HG02870 (cell line): ENCODE data around the gene TNFRSF13B.
"Not testable (repeated sequence)": the region's sequence is repeated elsewhere in the genome, so short reads cannot be mapped to it uniquely, and the experiment has no call there.

Source experiments
- ATAC-seq: cut with Tn5 transposase; IDR thresholded peaks from one replicate; pipeline ENCODE4 v1.9.1; 2021; ENCODE audit warnings: mild to moderate bottlenecking, moderate library complexity; ENCODE audit not compliant: unreplicated experiment

The TNFRSF13B gene

DNA sequence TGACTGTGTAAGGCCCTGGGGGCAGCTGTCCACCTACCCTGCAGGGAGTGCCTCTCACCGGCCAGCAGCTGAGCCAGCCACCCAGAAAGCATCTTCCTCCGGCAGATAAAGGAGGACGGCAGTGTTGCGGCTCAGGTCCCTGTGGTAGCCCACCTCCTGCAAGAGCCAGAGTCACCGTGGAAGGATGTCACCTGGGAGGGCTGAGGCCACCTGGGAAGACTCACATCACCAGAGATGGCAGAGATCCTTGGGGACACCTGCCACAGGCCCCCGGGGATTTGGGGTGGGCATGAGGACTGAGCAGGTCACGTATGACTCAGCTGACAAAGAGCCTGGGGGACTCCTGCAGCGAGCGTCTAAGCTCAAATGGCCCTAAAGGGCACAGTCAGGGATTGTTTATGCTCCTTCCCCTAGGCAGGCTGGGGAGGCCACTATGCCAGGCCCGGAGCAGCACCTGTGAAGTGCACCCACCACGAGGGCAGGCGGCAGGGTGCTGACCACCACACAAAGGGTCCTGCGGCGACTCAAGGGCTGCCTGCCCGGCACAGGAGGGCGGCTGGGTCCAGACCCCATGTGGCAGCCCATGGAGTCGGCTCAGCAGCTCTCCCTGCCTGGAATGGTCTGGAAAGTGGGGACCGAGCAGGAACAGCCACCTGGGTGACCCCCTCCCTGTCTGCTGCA lies 44.1 kb downstream of the TNFRSF13B start:
- no peak for ATAC-seq

DNA sequence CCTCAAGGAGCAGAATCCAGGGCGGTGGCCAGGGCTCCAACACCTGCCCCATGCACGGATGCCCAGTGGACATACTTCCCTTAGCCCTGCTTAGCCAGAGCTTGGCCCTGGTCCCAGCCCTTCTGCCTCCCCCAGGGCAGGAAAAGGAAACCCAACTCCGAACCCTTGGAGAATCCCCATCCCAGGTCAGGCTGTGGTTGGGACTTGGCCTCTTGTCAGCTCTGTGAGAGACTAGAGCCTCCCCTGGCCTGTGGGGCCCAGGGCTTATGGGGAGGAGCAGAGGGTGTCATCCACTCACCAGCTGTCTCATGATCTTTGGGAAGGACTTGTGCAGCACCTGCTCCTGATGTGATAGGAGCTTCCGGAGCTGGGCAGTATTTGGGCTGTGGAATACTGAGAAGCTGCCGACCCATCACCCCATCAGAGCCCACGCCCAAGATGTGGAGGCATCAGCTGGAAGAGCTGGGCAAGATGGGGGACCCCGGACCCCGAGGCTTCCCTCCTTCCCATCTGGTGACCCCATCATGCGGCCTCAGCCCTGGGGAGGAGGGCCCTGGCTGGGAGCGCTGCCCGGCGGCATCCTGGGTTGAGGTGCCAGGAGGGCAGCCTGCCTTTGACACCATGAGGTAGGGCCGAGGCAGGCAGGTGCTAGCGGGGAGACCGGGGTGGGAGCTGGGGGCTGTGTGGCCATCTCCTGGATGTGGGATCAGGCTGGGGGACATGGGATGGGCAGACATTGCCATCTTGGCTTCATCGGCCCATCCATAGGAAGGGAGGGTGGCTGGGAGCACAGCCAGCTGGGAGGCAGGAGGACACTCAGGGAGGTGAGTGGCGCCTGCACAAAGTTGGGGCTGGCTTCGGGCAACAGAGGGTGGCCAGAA lies 45.1 kb downstream of the TNFRSF13B start:
- no peak for ATAC-seq

DNA sequence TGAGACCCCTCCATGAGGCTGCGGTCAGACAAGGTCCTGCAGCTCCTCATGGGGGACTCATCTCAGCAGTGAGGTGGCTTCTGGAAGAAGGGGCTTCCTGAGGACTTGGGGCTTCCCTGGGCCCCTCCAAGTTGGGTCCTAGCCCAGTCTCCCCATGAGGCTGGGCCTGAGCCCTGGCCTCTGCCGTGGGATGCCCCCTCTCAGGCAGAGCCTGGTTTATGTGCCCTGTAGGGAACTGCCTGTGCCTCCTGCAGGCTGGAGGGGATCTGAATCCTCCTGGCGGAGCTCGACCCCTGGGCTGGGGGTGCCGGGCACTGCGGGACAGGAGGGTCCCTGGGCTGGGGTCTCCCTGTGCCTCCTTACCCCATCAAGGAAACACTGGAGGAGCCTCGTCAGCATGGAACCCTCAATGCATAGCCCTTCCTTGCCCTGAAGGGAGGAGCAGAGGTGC lies 45.8 kb downstream of the TNFRSF13B start:
- ATAC-seq, result no peak

DNA sequence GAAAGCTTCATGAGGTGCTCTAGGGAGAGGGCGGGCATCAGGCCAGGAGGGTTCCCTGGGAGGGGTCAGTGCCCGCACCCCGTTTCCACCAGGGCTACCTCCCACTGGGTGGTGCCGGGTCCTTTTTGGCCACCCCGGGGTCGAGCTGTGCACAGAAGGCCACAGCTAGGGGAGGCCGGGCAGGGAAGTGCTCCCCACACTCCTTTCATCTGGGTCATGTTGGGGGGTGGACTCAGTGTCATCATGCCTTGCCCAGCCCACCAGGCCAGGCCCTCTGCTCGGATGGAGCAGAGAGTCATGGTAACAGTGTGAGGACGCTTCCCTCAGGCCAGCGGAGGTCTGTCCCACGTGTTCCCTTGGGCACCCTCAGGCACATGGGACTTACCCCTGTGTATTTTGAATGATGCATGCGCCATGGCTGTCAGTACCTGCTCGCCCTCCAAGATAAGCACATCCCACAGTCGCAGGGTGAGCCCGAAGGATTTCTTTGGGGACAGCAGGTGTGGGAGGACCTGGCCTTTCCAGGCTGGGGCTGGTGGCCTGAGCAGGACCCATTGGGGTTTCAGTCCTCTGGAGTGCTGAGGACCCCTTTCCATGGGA lies 46.4 kb downstream of the TNFRSF13B start:
- ATAC-seq, result no peak

DNA sequence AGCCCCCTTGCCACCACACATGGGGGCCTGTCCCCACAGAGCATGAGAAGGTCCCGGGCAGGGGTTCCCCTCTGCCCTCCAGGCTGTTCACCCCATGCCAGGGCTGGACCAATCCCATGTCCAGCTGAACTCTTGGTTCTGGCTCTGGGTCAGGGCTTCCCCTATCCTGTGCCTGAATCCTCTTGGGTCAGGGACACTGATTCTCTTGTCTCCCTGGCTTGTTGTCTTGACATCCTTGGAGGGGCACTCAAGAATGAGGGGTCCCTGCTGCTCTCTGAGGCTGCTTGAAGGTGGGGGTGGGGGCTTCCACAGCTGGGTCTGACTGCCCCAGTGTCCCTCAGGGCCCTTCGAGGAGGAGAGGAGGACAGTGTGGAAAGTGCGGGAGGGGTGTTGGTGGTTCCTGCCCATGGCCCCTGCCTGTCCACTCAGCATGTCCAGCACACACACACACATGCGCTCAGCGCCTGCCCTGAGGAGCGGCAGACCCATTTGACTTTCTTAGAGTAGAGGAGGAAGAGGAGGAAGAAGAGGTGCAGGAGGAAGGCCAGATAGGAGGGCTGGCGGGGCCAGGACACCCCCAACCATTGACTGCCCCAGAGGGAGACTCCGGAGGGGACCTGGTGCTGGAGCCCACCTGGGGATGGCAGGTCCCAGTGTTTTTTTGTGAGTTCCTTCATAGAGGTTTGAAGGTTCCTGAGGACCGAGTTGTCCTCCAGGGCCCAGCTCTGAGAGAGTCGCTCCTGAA lies 47.0 kb downstream of the TNFRSF13B start:
- no peak for ATAC-seq

DNA sequence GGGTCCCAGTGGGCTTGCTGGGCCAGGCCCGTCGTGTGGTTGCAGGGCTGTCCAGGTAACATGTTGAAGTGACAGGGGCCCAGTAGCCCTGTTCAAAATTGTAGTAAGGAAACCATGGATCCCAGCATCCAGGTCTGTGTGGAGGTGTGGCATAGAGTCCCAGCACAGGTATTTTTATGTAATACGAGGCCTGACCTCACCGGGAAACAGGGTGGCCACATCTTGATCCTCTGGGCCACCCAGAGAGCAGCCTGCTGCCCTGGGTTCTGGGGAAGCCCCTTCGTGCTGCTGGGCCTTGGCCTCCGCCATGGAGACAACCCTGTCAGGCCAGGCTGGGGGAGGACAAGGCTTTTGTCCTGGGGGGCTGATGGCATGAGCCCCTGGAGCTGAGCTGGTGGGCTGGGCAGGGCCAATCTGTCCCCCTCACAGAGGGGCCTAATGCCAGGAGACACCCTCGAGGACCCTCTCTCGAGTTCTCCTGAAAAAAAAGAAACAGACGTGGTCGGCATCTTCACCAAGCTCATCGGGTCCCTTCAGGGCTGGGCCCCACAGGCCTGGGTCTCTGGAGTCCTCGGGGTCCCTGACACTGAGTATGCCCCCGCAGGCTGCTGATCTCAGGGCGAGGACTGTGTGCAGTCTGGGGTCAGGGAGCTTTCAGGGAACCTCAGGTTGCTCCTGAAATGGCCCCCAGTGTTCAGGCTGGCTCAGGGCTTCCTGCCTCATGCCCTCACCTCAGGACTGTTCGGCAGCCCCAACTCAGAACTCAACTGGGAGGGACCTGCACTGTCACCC lies 47.8 kb downstream of the TNFRSF13B start:
- ATAC-seq, result no peak

DNA sequence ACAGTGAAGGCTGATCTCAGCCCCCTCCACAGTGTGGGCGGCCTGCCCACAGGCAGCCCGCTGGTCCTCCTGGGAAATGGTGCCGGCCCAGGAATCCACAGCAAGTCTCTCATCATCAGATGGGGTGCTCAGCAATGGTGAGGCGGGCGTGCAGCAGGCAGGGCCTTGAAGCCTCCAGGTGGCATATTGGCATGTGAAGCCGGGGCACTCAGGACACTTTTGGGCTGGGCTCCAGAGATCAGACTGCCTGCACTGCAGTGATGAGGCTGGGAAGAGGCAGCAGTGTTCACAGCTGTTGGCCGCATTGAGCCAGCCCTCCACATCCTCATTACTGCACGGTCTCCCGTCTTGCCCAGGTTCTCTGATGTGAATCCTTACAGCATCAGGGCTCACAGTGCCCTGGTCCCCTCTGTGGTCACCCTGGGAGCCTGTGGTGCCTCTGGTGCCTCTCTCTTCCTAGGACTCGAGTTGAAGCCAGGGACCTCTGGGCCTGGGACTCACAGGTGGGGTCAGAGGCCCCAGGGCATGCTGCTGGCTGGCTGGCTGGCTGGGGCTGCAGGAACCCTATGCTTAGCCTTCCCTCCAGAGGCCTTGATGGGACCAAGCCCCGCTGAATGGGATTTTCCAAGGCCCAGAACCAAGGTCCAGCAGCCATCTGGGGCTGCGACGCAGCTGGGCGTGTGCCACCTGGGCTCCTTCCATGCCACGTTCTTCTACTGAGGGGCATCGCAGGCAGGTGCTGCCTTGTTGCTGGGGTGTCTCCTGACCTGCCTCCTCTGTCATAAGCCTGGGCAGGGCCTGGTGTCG lies 48.6 kb downstream of the TNFRSF13B start:
- ATAC-seq, result no peak

DNA sequence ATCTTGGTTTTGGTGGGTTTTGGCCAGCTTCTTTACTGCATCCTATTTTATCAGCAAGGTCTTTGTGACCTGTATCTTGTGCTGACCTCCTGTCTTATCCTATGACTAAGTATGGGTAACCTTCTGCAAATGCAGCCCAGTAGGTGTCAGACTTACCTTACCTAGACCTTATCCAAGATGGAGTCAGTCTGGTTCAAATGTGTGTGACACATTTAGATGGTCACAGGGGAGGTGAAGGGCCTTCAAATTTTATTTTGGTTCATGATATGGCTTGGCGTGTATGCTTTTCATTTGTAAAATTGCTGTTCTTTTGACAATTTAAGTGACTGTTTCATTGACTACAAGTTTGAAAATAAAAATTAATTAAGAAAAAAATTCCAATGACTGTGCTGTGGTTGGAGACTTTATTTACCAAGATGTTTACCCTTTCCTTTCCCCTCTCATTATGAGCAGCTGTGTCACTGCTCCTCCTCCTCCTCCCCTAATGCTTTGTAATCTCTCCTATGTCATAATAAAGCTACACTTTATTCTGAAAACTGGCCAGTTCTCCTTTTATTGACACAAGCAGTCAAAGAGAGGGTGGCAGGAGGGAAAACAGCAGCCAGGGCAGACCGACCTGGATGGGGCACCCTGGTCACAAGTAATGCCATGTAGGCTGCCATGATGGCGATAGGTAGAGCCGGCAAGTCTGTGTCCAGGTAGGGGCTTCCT lies 49.4 kb downstream of the TNFRSF13B start:
- ATAC-seq, result no peak

DNA sequence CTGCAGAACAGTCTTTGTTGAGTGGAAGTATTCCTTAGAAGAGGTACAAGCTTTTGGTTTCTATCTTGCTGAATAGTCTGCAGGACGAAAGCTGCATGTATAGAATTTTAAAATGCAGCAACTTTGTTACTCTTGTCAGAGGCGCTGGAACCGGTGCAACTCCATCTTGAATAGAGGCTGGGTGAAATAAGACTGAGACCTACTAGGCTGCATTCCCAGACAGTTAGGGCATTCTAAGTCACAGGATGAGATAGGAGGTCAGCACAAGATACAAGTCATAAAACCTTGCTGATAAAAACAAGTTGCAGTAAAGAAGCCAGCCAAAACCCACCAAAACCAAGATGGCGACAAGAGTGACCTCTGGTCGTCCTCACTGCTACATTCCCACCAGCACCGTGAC lies 50.5 kb downstream of the TNFRSF13B start:
- ATAC-seq, result not testable (repeated sequence)

DNA sequence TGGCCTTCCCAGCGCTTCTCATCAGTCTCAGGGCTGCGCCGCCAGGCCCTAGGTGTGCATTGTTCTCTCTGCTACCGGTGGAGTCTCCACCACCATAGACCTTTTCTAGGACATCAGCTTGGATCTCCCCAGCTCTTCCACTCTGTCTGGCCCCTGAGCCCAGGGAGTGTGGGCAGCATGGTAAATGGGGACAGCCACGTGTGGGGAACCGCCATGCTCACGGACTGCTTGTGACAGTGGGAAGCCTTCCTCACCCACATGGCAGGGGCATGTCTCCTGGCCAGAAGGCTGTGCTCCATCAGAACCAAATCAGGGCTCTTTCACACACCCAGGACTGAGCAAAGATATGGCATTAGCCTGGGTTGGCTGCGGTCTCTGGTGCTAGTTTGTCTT lies 51.3 kb downstream of the TNFRSF13B start:
- no peak for ATAC-seq

DNA sequence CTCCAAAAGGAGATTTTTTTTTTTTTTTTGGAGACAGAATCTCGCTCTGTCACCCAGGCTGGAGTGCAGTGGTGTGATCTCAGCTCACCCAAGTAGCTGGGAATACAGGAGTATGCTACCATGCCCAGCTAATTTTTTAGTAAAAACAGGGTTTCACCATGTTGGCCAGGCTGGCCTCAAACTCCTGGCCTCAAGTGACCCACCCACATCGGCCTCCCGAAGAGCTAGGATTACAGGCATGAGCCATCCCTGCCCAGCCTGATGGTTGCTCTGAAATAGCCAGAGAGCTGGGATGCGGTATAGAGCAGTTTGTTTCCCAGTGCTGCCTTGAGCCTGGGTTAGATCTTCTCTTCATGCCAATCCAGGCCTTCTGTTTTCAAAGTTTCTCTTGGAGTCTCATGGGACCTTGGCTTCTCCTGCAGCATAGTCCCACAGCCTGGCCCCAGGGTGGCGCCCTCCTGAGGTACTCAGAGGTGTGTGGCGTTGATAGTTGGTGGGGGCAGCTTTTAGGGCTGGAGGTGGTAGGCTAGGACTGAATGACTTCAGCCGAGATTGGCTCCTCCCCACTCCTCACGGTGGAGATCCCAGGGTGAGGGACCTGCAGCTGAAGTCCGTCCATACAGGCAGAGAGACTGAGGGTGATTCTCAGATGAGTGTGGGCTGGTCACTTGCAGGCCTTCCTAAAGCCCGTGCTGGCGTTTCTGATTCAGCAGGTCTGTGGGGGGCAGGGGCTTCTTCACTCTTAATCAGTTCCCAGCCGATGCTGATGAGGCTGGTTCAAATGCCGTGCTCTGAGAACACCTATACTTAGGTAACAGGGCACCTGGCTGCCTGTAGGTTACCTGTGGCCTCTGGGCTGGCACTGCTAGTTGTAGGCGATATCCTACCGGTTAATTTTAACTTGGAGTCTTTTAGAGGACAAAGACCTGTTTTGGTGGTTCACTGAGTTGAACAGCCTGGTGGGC lies 52.0 kb downstream of the TNFRSF13B start:
- ATAC-seq, result no peak

DNA sequence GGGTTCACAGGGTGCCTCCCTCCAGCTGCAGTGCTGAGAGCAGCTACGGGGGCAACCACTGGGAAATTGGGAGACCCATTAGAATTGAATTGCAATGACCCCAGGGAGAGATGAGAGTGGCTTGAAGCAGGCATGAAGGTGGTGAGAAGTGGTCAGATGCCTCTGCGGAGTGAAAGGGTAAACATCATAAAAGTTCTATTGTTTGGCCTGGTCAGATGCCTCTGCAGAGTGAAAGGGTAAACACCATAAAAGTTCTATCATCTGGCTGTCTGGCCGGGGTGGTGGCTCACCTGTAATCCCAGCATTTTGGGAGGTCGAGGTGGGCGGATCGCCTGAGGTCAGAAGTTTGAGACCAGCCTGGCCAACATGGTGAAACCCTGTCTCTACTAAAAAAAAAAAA lies 53.5 kb downstream of the TNFRSF13B start:
- no peak for ATAC-seq

DNA sequence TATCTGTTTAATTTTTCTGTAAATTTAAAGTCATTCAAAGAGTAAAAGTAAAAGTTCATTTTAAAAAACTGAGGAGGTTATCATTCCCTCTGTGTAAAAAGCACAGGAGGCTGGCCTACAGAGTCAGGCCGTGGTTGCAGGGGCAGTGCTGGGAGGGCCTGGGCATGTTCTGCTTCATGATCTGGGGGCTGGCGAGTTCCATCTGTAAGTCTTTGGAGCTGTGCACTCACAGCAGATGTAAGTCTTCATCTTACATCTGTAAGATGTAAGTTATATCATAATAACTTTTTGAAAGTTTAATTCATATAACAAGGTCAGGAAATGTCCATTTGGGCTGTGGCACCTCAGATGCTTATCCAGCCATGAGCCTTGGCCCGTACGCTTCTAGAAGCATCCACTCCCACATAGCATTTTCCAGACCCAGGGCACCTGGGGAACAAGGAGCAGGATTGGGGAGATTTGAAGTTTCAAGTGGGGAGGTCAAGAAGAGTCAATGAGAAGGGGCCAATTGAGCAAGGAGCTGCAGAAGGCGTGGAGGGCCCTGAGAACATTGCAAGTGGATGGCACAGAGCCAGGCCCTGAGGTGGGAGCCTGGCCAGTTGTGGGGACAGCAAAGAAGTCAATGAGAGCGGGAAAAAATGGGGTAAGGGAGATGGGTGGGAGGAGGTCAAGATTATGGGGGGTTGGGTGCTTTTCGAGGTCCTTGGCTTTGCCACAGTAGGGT lies 54.1 kb downstream of the TNFRSF13B start:
- ATAC-seq, result no peak

DNA sequence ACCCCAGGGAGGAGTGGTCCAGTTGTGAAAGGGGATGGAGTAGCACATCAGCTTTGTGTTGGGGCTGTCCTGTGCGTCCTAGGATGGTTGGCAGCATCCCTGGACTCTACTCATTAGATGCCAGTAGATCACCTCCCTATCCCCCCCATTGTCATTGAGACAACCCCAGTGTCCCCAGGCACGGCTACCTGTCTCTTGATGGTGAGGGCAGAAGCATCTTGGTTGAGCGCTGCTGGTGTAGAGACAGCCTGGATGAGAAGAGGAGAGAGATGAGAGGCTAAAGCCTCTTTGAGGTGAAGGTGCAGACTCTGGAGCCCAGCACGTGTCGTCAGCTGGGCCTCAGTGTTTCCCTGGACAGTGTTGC lies 55.4 kb downstream of the TNFRSF13B start:
- ATAC-seq, result no peak

DNA sequence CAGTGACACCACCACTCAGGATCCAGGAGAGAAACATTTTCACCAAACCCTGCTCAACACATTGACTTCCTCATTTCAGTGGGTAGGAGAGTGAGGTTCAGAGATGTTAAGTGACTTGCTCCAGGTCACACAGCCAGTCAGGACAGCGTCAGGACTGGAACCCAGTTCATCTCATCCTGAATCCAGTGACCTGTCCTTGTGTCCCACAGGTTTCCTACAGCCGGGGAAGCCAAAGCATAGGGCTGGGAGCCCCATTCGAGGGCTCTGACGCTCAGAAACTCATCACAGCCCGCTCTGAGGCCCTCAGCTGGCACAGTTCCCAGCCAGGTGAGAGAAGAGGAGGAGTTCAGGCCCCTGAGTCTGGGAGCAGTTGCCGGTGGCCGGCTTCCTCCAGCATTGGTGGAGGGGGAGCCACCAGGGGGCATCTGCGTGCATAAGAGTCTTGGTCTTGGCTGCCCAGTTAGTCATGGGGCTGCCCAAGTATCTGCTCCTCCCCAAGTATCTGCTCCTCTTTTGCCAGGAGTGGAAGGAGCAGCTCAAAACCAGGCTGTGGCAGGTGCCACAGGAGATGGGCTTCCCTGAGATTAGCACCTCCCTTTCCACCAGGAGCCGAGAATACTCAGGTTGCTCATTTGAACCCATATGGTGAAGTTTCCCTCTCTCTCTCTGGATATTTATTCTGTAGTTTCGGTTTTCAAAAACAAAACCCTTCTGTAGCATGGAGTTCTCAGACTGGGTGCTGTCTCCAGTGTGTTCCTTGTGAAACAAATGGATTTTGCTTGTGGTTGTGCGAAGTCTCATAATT lies 56.0 kb downstream of the TNFRSF13B start:
- ATAC-seq, result no peak

DNA sequence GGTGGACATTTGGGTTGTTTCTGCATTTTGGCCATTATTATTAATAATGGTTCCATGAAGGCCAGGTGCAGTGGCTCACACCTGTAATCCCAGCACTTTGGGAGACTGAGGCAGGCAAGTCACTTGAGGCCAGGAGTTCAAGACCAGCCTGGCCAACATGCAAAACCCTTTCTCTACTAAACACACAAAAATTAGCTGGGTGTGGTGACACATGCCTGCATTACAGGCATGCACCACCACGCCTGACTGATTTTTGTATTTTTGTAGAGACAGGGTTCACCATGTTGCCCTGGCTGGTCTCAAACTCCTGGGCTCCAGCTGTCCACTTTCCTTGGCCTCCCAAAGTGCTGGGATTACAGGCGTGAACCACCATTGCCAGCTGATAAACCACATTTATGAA lies 58.5 kb downstream of the TNFRSF13B start:
- no peak for ATAC-seq
